ENCODE data around the gene STOML1. TPM values are rescaled to one million over a fixed set of nuclear protein-coding genes. Genes with fewer than 3 reads are reported as not detected.

Gene STOML1
- total RNA-seq, 1 experiment from 2014 or later: 2.5 TPM

DNA sequence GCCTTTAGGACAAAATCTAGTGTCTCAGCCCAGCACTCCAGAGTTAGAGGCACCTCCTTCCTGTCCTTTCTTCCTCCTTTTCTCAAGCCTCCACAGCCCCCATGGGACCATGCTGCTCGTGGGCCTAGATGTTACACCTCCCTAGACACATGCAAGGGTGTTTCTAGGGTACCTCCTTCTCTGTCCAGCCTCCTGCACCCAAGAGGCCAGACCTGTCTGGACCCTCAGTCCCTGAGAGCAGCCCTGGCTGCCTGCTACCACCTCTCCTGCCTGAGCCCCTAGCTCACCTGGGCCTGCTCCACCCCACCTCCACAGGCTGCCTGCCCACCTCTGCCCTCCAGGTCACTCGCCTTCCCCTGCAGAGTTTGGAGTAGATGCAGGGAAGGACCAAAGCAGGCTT is 60.7 kb downstream of the STOML1 start:
- Histone ChIP-seq H2BK12ac (ENCODE audit: insufficient read length, low read depth, low read length) (no peak overlapping the region), H3K56ac (ENCODE audit: insufficient read length, low read depth, low read length) (no peak overlapping the region), H3K14ac (ENCODE audit: insufficient read depth, low read length) (no peak overlapping the region; the same call in 1 of the 2 replicates), H2BK5ac (ENCODE audit: insufficient read length, low read length) (no peak overlapping the region), H3K4me2 (ENCODE audit: insufficient read depth, insufficient read length, low read length) (no peak overlapping the region), H3K27me3 (ENCODE audit: insufficient read depth, low read length) (no peaks in the 10 kb centered on the region), H4K5ac (ENCODE audit: insufficient read length, low read depth, low read length) (no peak overlapping the region), H3K18ac (ENCODE audit: insufficient read length, low read depth, low read length) (no peak overlapping the region), H3K4ac (ENCODE audit: low read depth, low read length) (no peak overlapping the region), H4K91ac (ENCODE audit: insufficient read length, low read depth, low read length) (no peak overlapping the region), H2AK5ac (ENCODE audit: insufficient read length, low read length) (no peak overlapping the region), H3T11ph (ENCODE audit: low read length) (no peak overlapping the region), H2BK20ac (ENCODE audit: low read depth, low read length, poor library complexity, severe bottlenecking) (no peak overlapping the region), H3K79me2 (ENCODE audit: insufficient read depth, low read length) (no peaks in the 10 kb centered on the region), H2AFZ (ENCODE audit: low read length) (no peak overlapping the region), H2BK120ac (ENCODE audit: low read depth, low read length, poor library complexity, severe bottlenecking) (no peak overlapping the region), H3K9me3 (ENCODE audit: control insufficient read depth, low read depth, low read length) (no peaks in the 10 kb centered on the region), H3K4me1 (ENCODE audit: insufficient read depth, low read length) (0 out of 2 replicates have a peak, but pooled peaks cover 2% of the 10 kb centered on the region), H3K23me2 (ENCODE audit: insufficient read length, low read depth, low read length, poor library complexity, severe bottlenecking) (peaks cover 12% of the 10 kb centered on the region), H3K79me1 (ENCODE audit: insufficient read depth, low read depth, low read length, poor library complexity, severe bottlenecking) (no peaks in the 10 kb centered on the region), H2BK15ac (ENCODE audit: low read depth, low read length) (no peak overlapping the region), H3K27ac (ENCODE audit: insufficient read length, low read depth, low read length) (no peak overlapping the region), H4K8ac (replicated peaks; ENCODE audit: insufficient read length, low read depth, low read length) (no peak overlapping the region), H3K9ac (ENCODE audit: extremely low read depth, insufficient read length, low read length) (no peak overlapping the region), H4K20me1 (ENCODE audit: control insufficient read depth, insufficient read depth, insufficient read length) (no peaks in the 10 kb centered on the region), H3K23ac (ENCODE audit: insufficient read length, low read depth, low read length) (no peak overlapping the region)
- DNase-seq: no peak
- WGBS (ENCODE audit: extremely low coverage, insufficient read length, low lambda C conversion rate): no CpG with 5 or more reads among the region's 2 CpGs
- peaks cover 3% of the 10 kb centered on the region; the same call in 1 of the 2 replicates for H3K27me3 Mint-ChIP-seq (ENCODE audit: low read depth)
- TF ChIP-seq, protein P1, sequence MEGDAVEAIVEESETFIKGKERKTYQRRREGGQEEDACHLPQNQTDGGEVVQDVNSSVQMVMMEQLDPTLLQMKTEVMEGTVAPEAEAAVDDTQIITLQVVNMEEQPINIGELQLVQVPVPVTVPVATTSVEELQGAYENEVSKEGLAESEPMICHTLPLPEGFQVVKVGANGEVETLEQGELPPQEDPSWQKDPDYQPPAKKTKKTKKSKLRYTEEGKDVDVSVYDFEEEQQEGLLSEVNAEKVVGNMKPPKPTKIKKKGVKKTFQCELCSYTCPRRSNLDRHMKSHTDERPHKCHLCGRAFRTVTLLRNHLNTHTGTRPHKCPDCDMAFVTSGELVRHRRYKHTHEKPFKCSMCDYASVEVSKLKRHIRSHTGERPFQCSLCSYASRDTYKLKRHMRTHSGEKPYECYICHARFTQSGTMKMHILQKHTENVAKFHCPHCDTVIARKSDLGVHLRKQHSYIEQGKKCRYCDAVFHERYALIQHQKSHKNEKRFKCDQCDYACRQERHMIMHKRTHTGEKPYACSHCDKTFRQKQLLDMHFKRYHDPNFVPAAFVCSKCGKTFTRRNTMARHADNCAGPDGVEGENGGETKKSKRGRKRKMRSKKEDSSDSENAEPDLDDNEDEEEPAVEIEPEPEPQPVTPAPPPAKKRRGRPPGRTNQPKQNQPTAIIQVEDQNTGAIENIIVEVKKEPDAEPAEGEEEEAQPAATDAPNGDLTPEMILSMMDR (conservative IDR thresholded peaks at IDR 0.05): no peak
- H3K27ac Mint-ChIP-seq: peak overlapping the region in 2 of 3 experiments; percentile 21 to 49; a peak in 3 of 7 replicates
- H3K36me3 Mint-ChIP-seq (ENCODE audit: insufficient read depth in 1 of 3, low read depth in 3 of 3): no peaks in the 10 kb centered on the region
- H3K4me1 Mint-ChIP-seq: peaks cover 21 to 27% of the 10 kb centered on the region in 2 experiments
- H3K9me3 Mint-ChIP-seq: no peaks in the 10 kb centered on the region
- no peak overlapping the region for H3K4me3 Mint-ChIP-seq

All from H9 (cell line).